Measurements from ENCODE around the gene MRPL23.

The MRPL23 gene

GRCh38 chr11:1958367-1958766 lies 11.2 kb downstream of the MRPL23 start:
- Mint-ChIP-seq H3K27me3 (ENCODE audit: low read depth) (no peaks in the 10 kb centered on the region), H3K9me3 (no peaks in the 10 kb centered on the region), H3K4me3 (no peak overlapping the region), H3K36me3 (ENCODE audit: low read depth) (no peaks in the 10 kb centered on the region), H3K4me1 (no peaks in the 10 kb centered on the region), H3K27ac (no peak overlapping the region)
- TF ChIP-seq CTCF (IDR thresholded peaks at IDR 0.05; ENCODE audit: unreplicated experiment in 3 of 3) = no peak

- H3K27me3 Mint-ChIP-seq (ENCODE audit: low read depth) = no peaks in the 10 kb centered on the region
- TF ChIP-seq CTCF (IDR thresholded peaks at IDR 0.05; ENCODE audit: unreplicated experiment in 3 of 3) = no peak
- no peak overlapping the region for H3K27ac Mint-ChIP-seq
- no peaks in the 10 kb centered on the region for H3K4me1 Mint-ChIP-seq
- no peak overlapping the region for H3K4me3 Mint-ChIP-seq
- H3K36me3 Mint-ChIP-seq (ENCODE audit: low read depth) = no peaks in the 10 kb centered on the region
- no peaks in the 10 kb centered on the region for H3K9me3 Mint-ChIP-seq
Observed at GRCh38 chr11:1959786-1960185, 12.7 kb downstream of the MRPL23 start.

GRCh38 chr11:1963864-1964263 lies 16.7 kb downstream of the MRPL23 start:
- Mint-ChIP-seq H3K4me1 (no peaks in the 10 kb centered on the region), H3K27ac (no peak overlapping the region), H3K27me3 (ENCODE audit: low read depth) (no peaks in the 10 kb centered on the region), H3K9me3 (no peaks in the 10 kb centered on the region), H3K4me3 (no peak overlapping the region), H3K36me3 (ENCODE audit: low read depth) (no peaks in the 10 kb centered on the region)
- no peak for TF ChIP-seq CTCF (IDR thresholded peaks at IDR 0.05; ENCODE audit: unreplicated experiment in 3 of 3)

GRCh38 chr11:1964348-1964747 lies 17.2 kb downstream of the MRPL23 start:
- no peaks in the 10 kb centered on the region for H3K27me3 Mint-ChIP-seq (ENCODE audit: low read depth)
- H3K9me3 Mint-ChIP-seq = no peaks in the 10 kb centered on the region
- no peak for TF ChIP-seq CTCF (IDR thresholded peaks at IDR 0.05; ENCODE audit: unreplicated experiment in 3 of 3)
- H3K36me3 Mint-ChIP-seq (ENCODE audit: low read depth) = no peaks in the 10 kb centered on the region
- no peak overlapping the region for H3K27ac Mint-ChIP-seq
- H3K4me3 Mint-ChIP-seq = no peak overlapping the region
- H3K4me1 Mint-ChIP-seq = no peaks in the 10 kb centered on the region

GRCh38 chr11:1964955-1965354 lies 17.8 kb downstream of the MRPL23 start:
- Mint-ChIP-seq H3K4me3 (no peak overlapping the region), H3K36me3 (ENCODE audit: low read depth) (no peaks in the 10 kb centered on the region), H3K4me1 (no peaks in the 10 kb centered on the region), H3K27me3 (ENCODE audit: low read depth) (no peaks in the 10 kb centered on the region), H3K27ac (no peak overlapping the region), H3K9me3 (no peaks in the 10 kb centered on the region)
- TF ChIP-seq CTCF (IDR thresholded peaks at IDR 0.05; ENCODE audit: unreplicated experiment in 3 of 3) = no peak

- no peak overlapping the region for H3K27ac Mint-ChIP-seq
- no peaks in the 10 kb centered on the region for H3K4me1 Mint-ChIP-seq
- no peaks in the 10 kb centered on the region for H3K9me3 Mint-ChIP-seq
- no peak for TF ChIP-seq CTCF (IDR thresholded peaks at IDR 0.05; ENCODE audit: unreplicated experiment in 3 of 3)
- no peaks in the 10 kb centered on the region for H3K36me3 Mint-ChIP-seq (ENCODE audit: low read depth)
- H3K27me3 Mint-ChIP-seq (ENCODE audit: low read depth) = no peaks in the 10 kb centered on the region
- no peak overlapping the region for H3K4me3 Mint-ChIP-seq
Observed at GRCh38 chr11:1966531-1966930, 19.4 kb downstream of the MRPL23 start.
